PFSK-1 (cell line): ENCODE results near the gene MYH9.

Experiments used
- FOXP2 ChIP-seq: optimal IDR thresholded peaks from 2 replicates; pipeline ENCODE3; 2011; ENCODE audit warnings: borderline replicate concordance, control low read depth, inconsistent platforms; ENCODE audit not compliant: insufficient read depth; ENCODE audit errors: extremely low read length, extremely low read depth
- POLR2AphosphoS5 ChIP-seq: IDR thresholded peaks from 2 replicates; pipeline ENCODE4 v1.6.1; 2012; ENCODE audit warnings: low read depth, mild to moderate bottlenecking, control low read depth, low read length, moderate library complexity
- REST ChIP-seq, 2 experiments: IDR thresholded peaks; 2 replicates each; pipeline versions ENCODE4 v1.6.1 to v1.8.0; 2011 to 2012; ENCODE audit warnings: low read depth in 2 of 2, low read length in 2 of 2, control low read depth in 1 of 2, inconsistent platforms in 1 of 2, mild to moderate bottlenecking in 1 of 2, moderate library complexity in 1 of 2; ENCODE audit not compliant: insufficient read depth in 1 of 2
- SIN3A ChIP-seq: IDR thresholded peaks from 2 replicates; pipeline ENCODE4 v1.6.1; 2012; ENCODE audit warnings: mild to moderate bottlenecking, low read length, moderate library complexity, borderline replicate concordance; ENCODE audit not compliant: insufficient read depth
- TAF1 ChIP-seq: IDR thresholded peaks from 2 replicates; pipeline ENCODE4 v1.6.1; 2012; ENCODE audit warnings: low read length, control low read depth, borderline replicate concordance; ENCODE audit not compliant: insufficient read depth

The MYH9 gene

DNA sequence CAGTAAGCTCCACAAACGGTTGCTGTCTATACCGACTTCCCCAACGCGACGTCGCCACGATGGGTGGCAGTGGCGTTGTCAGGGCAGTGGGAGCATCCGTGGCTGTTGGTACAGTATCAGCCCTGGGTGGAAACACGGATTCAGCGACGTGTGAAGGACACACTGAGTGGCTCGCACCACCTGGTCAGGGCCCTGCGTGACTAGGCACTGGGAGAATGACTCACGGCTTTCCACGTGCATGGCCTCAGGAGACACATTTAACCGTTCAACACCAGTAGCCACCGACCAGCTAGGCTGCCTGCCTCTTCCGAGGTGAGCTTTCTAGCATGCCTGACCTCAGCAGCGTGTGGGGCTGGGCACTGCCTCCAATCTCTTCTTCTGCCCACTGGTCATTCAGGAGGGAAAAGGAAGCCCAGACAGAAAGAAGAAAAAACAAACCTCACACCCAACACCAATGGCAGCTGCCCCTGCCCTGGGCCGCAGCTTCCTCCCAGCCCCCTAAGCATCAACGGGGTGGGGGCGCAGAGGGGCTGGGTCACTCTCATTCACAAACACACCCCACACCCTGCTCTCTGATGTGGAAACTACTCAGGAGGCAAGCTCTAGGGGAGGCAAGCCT lies 59.0 kb downstream of the MYH9 start:
- TF ChIP-seq POLR2AphosphoS5: no peak
- TF ChIP-seq FOXP2: peak; percentile 60
- no peak for TF ChIP-seq REST (IDR thresholded peaks at IDR 0.05; ENCODE audit: insufficient read depth in 1 of 2, low read depth in 2 of 2, low read length in 2 of 2)
- no peak for TF ChIP-seq SIN3A
- TF ChIP-seq TAF1: no peak

GRCh38 chr22:36327922-36328551 lies 59.7 kb downstream of the MYH9 start:
- no peak for TF ChIP-seq SIN3A
- no peak for TF ChIP-seq TAF1
- TF ChIP-seq POLR2AphosphoS5: no peak
- no peak for TF ChIP-seq FOXP2
- no peak for TF ChIP-seq REST (IDR thresholded peaks at IDR 0.05; ENCODE audit: insufficient read depth in 1 of 2, low read depth in 2 of 2, low read length in 2 of 2)

DNA sequence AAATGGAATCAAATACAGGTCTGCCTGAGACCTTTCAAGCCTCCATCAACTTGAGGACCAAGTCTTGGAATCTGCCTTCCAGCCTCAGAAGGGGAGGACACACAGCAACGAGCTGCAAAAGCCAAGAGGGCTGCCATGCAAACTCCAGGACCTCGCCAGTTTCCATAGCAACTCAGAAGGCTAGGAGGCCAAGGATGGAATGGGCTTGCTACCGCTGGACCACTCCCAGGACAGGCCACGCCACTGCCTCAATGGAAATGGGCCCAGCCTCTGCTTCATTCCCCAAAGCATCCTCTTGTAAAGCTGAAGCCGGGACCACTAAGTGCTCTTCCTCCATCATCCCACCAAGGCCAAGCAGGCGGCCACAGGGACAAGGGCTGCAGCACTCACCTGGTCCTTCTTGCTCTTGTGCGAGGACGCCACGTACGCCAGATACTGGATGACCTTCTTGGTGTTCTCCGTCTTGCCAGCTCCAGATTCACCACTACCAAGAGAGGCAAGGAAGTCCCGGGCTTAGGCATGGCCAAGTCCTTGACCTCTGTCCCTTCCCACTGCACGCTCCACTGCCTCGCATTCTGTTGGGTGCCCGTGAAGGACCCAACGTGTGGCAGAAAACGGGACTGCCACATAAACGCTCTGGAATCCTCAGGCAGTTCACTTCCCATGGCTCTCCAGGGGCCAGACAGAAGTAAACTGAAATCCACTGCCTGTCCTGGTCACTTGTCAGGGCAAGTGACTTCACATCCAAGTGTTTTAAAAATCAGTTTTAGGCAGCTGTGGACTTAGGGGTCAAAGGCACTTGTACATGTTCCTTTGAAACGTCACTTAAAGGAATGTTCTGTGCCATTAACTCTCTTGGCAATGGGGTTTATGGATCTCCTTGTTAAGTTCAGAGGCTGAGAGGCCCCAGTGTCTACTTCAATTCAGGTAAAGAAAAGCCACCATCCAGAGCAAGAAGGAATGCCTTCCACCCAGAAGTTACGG lies 61.3 kb downstream of the MYH9 start:
- TF ChIP-seq TAF1 (no peak), SIN3A (no peak), REST (IDR thresholded peaks at IDR 0.05; ENCODE audit: insufficient read depth in 1 of 2, low read depth in 2 of 2, low read length in 2 of 2) (no peak), POLR2AphosphoS5 (no peak), FOXP2 (no peak)

GRCh38 chr22:36325154-36326031 lies 62.4 kb downstream of the MYH9 start:
- TF ChIP-seq FOXP2: no peak
- TF ChIP-seq TAF1: no peak
- TF ChIP-seq REST (IDR thresholded peaks at IDR 0.05; ENCODE audit: insufficient read depth in 1 of 2, low read depth in 2 of 2, low read length in 2 of 2): no peak
- no peak for TF ChIP-seq POLR2AphosphoS5
- TF ChIP-seq SIN3A: no peak
